ENCODE data around the gene NAA20. TPM values are rescaled to one million over a fixed set of nuclear protein-coding genes. Genes with fewer than 3 reads are reported as not detected.

Gene NAA20
- total RNA-seq, 6 donors from 2014 or later: 17.8 to 56.5 (median 49.4) TPM

DNA sequence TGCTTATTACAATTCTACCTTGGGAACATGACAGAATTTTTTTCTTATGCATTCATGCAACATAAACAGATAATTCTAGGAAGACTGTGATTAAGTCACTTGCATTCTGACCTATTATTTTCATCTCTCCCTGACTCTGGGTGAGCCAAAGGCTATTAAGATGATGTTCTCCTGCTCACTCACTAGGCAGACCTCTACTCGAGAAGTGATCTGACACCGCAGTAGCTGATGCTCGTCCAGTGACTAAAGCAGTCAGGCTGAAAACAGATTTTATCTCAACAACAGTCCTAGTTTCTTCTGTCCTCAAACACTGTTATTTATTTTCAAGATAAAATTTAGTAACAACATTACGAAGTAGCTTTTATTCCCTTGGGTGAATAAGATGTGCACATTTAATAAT, 17.3 kb downstream of the NAA20 start:
- TF ChIP-seq POLR2AphosphoS5 (IDR thresholded peaks at IDR 0.05) (no peak), CTCF (IDR thresholded peaks at IDR 0.05) (no peak), EP300 (IDR thresholded peaks at IDR 0.05) (no peak), POLR2A (IDR thresholded peaks at IDR 0.05) (no peak)
- ATAC-seq (ENCODE audit: low FRiP score in 2 of 2): no peak

DNA sequence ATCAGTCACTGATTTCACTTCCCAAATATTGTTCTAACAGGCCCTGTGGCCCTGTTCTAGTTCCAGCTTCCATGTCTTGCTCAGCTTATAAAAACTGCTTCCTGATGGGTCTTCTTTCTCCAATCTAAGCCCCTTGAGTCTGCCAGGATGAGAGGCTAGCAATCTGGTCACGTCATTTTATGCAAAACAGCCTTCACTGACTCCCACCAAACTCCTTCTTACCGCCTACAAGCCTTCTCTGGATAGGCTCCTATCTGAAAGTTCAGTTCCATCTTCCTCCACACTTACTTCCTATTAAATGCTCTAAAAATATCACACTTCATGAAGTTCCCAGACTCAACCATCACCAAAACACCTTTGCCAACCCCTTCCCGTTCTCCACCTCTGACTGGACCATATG, 19.6 kb downstream of the NAA20 start:
- H3K4me3 ChIP-seq: no peak overlapping the region
- DNase-seq: no peak
- TF ChIP-seq EP300 (IDR thresholded peaks at IDR 0.05): no peak
- no peak for TF ChIP-seq POLR2AphosphoS5 (IDR thresholded peaks at IDR 0.05)
- no peak for TF ChIP-seq POLR2A (IDR thresholded peaks at IDR 0.05)
- no peak for TF ChIP-seq CTCF (IDR thresholded peaks at IDR 0.05)
- no peaks in the 10 kb centered on the region for H3K9me3 ChIP-seq
- no peaks in the 10 kb centered on the region for H3K4me1 ChIP-seq
- no peak for ATAC-seq (ENCODE audit: low FRiP score in 2 of 2)
- peaks cover 22 to 99% (median 76%) of the 10 kb centered on the region in 4 donors for H3K36me3 ChIP-seq
- no peaks in the 10 kb centered on the region for H3K27me3 ChIP-seq
- WGBS, 2 donors: 88 to 96% methylated on average over 3 of the region's 3 CpGs
- H3K27ac ChIP-seq: peak overlapping the region in 1 of 4 donors; percentile 51

More for the DNA sequence above, 17.3 kb downstream of the NAA20 start:
- no peak overlapping the region for H3K27ac ChIP-seq
- no peaks in the 10 kb centered on the region for H3K4me1 ChIP-seq
- 87 to 93% methylated on average over 4 of the region's 4 CpGs for WGBS, 2 donors
- H3K36me3 ChIP-seq: peaks cover 16 to 99% (median 59%) of the 10 kb centered on the region in 4 donors
- no peak overlapping the region for H3K4me3 ChIP-seq
- H3K9me3 ChIP-seq: no peaks in the 10 kb centered on the region
- no peaks in the 10 kb centered on the region for H3K27me3 ChIP-seq
- no peak for DNase-seq

GRCh38 chr20:20037960-20038359, 20.8 kb downstream of the NAA20 start:
- Histone ChIP-seq H3K27ac (no peak overlapping the region), H3K36me3 (peaks cover 25 to 100% (median 81%) of the 10 kb centered on the region in 4 donors), H3K27me3 (no peaks in the 10 kb centered on the region), H3K9me3 (no peaks in the 10 kb centered on the region), H3K4me1 (no peaks in the 10 kb centered on the region), H3K4me3 (no peak overlapping the region)
- DNase-seq (no peak), ATAC-seq (ENCODE audit: low FRiP score in 2 of 2) (no peak)
- TF ChIP-seq POLR2A (IDR thresholded peaks at IDR 0.05) (no peak), EP300 (IDR thresholded peaks at IDR 0.05) (no peak), CTCF (IDR thresholded peaks at IDR 0.05) (no peak), POLR2AphosphoS5 (IDR thresholded peaks at IDR 0.05) (no peak)
- 58 to 61% methylated on average over 5 of the region's 5 CpGs for WGBS, 2 donors

- no peak for TF ChIP-seq CTCF (IDR thresholded peaks at IDR 0.05)
- no peak for TF ChIP-seq POLR2A (IDR thresholded peaks at IDR 0.05)
- Histone ChIP-seq H3K4me1 (no peaks in the 10 kb centered on the region), H3K27ac (no peak overlapping the region), H3K4me3 (no peak overlapping the region), H3K36me3 (peaks cover 25 to 100% (median 83%) of the 10 kb centered on the region in 4 donors), H3K27me3 (no peaks in the 10 kb centered on the region), H3K9me3 (no peaks in the 10 kb centered on the region)
- no peak for DNase-seq
- 84 to 92% methylated on average over 6 of the region's 6 CpGs for WGBS, 2 donors
- no peak for ATAC-seq (ENCODE audit: low FRiP score in 2 of 2)
These were observed 21.4 kb downstream of the NAA20 start for GRCh38 chr20:20038586-20038985.

DNA sequence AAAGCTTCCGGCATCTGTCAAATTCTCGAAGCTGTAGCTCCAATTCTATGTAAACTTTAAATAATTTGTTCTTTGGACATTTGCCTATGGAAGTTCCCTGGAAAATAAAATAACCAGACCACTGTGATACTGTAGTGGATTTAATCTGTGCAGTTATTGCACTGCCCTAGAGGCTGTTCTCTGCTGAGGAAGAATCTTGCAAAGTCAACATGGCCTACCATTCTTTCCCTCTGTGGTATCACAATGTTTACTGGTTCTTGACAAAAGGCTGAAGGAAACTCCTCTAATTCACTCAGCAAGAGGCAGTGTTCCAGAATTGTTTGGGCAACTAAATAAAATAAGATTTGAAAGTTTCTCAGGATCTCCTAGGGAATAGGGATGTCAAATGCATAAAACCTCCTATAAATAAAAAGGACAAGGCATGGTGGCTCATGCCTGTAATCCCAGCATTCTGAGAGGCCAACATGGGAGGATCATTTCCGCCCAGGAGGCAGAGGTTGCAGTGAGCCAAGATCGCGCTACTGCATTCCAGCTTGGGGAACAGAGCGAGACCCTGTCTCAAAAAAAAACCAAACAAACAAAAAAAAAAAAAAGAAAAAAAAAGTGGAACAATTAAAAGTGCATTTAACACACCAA, 22.7 kb downstream of the NAA20 start:
- H3K4me1 ChIP-seq: no peaks in the 10 kb centered on the region
- no peak overlapping the region for H3K27ac ChIP-seq
- H3K4me3 ChIP-seq: no peak overlapping the region
- ATAC-seq (ENCODE audit: low FRiP score in 2 of 2) (no peak), DNase-seq (no peak)
- no peaks in the 10 kb centered on the region for H3K27me3 ChIP-seq
- no peaks in the 10 kb centered on the region for H3K9me3 ChIP-seq
- WGBS, 2 donors: 95 to 96% methylated on average over 6 of the region's 6 CpGs
- H3K36me3 ChIP-seq: peaks cover 28 to 100% (median 89%) of the 10 kb centered on the region in 4 donors
- TF ChIP-seq CTCF (IDR thresholded peaks at IDR 0.05) (no peak), EP300 (IDR thresholded peaks at IDR 0.05) (no peak), POLR2A (IDR thresholded peaks at IDR 0.05) (no peak), POLR2AphosphoS5 (IDR thresholded peaks at IDR 0.05) (no peak)

All from upper lobe of left lung (tissue), 6 donors.